ENCODE results near the gene ACAA1. TPM values are rescaled to one million over a fixed set of nuclear protein-coding genes. Genes with fewer than 3 reads are reported as not detected.

The ACAA1 gene
- total and polyA plus RNA-seq, 9 of the 15 experiments (the other 6 are each of a cell fraction or from before 2014, with no cell fraction given), result 4.0 to 88.9 (median 57.2) TPM

DNA sequence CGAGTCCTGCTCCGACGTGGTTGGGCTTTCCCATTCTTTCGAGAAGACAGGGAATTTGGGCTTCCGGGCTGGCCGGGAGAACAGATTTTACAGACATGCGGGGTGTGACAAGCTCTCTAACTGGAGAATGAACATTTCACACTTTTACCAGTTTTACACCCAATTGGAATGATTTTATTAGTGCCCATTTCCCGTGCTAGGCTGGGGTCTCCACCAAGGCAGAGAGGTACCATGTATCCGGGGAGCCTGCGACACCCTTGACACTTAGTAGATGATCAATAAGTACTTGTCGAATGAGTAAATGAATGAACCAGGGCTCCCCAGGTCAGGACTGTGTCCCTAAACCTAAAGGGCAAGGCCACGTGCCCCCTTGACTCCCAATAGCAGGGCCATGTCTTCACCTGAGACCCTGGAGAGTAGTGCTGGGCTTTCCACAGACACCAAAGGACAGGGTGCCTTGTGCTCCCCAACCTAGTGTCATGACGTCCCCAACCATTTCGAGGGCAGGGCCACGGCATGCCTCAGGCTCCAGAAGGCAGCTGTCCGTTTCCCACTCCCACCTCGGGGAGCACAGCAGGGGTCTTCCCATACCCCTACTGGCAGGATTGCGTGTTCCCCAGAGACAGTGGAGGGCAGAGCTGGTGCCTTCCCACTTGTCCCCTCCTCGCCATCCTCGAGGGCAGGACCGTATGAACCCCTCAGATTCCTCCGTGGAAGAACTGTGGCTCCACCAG lies 855 bp upstream of the ACAA1 start (continued):
- TF ChIP-seq HMG20B (CRISPR knock-in tag; IDR thresholded peaks at IDR 0.05) (no peak), ETV1 (tag; conservative IDR thresholded peaks at IDR 0.05; ENCODE audit: low read depth) (no peak)

- DNase-seq (ENCODE audit: extremely low read depth in 1 of 4, low spot score in 3 of 4) (peak; percentile 46 to 57 (median 55)), FAIRE-seq (peak; percentile 26), ATAC-seq (peak; percentile 5)
- in situ Hi-C loops (cut with MboI), result loop anchor here (10.0 kb wide), 2 partner anchors 208 to 338 kb away; partner anchors contain the start of gene XYLB
- Histone ChIP-seq H3K4me1 (replicated peaks in 1 of 2; ENCODE audit: control insufficient read depth in 2 of 2, insufficient read depth in 2 of 2, low read length in 2 of 2) (peaks cover 18 to 33% of the 10 kb centered on the region in 2 experiments; a peak in 4 of 5 replicates), H4K20me1 (replicated peaks; ENCODE audit: control insufficient read depth, insufficient read depth, low read length) (peaks cover 4% of the 10 kb centered on the region; the same call in 1 of the 2 replicates), H3K36me3 (ENCODE audit: control insufficient read depth, insufficient read depth, low read length) (peaks cover 59% of the 10 kb centered on the region), H2AFZ (ENCODE audit: low read depth, low read length) (peak overlapping the region; percentile 88), H3K9me3 (replicated peaks; ENCODE audit: control insufficient read depth, insufficient read depth, low read depth, low read length) (no peaks in the 10 kb centered on the region), H3K79me2 (ENCODE audit: control insufficient read depth, insufficient read depth, low read length) (peaks cover 43% of the 10 kb centered on the region), H3K4me3 (peak overlapping the region; percentile 90), H3K4me2 (ENCODE audit: insufficient read depth, low read length) (peak overlapping the region; percentile 88), H3K27me3 (ENCODE audit: control insufficient read depth in 2 of 2, insufficient read depth in 2 of 2, low read length in 2 of 2) (no peaks in the 10 kb centered on the region; a peak in 1 of 5 replicates), H3K9ac (ENCODE audit: insufficient read depth in 1 of 2, low read depth in 2 of 2, low read length in 2 of 2) (peak overlapping the region; percentile 77 to 97), H3K27ac (ENCODE audit: extremely low read depth, low read depth, low read length) (peak overlapping the region; percentile 66), H3K9me1 (ENCODE audit: control insufficient read depth, insufficient read depth, low read length) (no peaks in the 10 kb centered on the region)
- ChIA-PET POLR2A (interaction anchor here (0.7 to 5.0 kb wide), 10 partner anchors 10 to 223 kb away, joined by 3 to 55 read pairs (median 4); partner anchors contain the start of gene OXSR1), CTCF (ENCODE audit: low intra/inter-chr PET ratio) (no interaction called here)
- no TSS peak for BruUV-seq (replicated peaks)
- under 1% methylated on average over 20 of the region's 20 CpGs for WGBS (ENCODE audit: insufficient coverage, low coverage, missing lambda C conversion rate)
- intact Hi-C loops (cut with micrococcal nuclease), result loop anchor here (5.0 to 10.0 kb wide), 5 partner anchors 88 to 518 kb away; partner anchors contain the start of gene XYLB
- TF ChIP-seq PCBP1 (IDR thresholded peaks at IDR 0.05; ENCODE audit: low read depth, low read length, poor library complexity, severe bottlenecking) (no peak), ATF1 (CRISPR knock-in tag; IDR thresholded peaks at IDR 0.05) (no peak), ATF1 (tag; IDR thresholded peaks at IDR 0.05) (no peak), CREB1 (IDR thresholded peaks at IDR 0.05) (no peak), CREB1 (CRISPR knock-in tag; IDR thresholded peaks at IDR 0.05) (no peak), DACH1 (IDR thresholded peaks at IDR 0.05; ENCODE audit: partially characterized antibody) (peak; percentile 53), RAD51 (IDR thresholded peaks at IDR 0.05; ENCODE audit: borderline replicate concordance, low read depth) (no peak), MAFG (tag; conservative IDR thresholded peaks at IDR 0.05) (no peak), NKRF (IDR thresholded peaks at IDR 0.05; ENCODE audit: borderline replicate concordance) (no peak), NCOA6 (IDR thresholded peaks at IDR 0.05) (0 out of 2 replicates have a peak, but pooled peaks have one; percentile 60), ZNF586 (CRISPR knock-in tag; conservative IDR thresholded peaks at IDR 0.05) (no peak), SIRT6 (IDR thresholded peaks at IDR 0.05; ENCODE audit: low read depth, low read length) (no peak), ZNF316 (IDR thresholded peaks at IDR 0.05) (no peak)
- TF ChIP-seq, protein P1, sequence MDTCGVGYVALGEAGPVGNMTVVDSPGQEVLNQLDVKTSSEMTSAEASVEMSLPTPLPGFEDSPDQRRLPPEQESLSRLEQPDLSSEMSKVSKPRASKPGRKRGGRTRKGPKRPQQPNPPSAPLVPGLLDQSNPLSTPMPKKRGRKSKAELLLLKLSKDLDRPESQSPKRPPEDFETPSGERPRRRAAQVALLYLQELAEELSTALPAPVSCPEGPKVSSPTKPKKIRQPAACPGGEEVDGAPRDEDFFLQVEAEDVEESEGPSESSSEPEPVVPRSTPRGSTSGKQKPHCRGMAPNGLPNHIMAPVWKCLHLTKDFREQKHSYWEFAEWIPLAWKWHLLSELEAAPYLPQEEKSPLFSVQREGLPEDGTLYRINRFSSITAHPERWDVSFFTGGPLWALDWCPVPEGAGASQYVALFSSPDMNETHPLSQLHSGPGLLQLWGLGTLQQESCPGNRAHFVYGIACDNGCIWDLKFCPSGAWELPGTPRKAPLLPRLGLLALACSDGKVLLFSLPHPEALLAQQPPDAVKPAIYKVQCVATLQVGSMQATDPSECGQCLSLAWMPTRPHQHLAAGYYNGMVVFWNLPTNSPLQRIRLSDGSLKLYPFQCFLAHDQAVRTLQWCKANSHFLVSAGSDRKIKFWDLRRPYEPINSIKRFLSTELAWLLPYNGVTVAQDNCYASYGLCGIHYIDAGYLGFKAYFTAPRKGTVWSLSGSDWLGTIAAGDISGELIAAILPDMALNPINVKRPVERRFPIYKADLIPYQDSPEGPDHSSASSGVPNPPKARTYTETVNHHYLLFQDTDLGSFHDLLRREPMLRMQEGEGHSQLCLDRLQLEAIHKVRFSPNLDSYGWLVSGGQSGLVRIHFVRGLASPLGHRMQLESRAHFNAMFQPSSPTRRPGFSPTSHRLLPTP (IDR thresholded peaks at IDR 0.05; ENCODE audit: borderline replicate concordance, extremely low read depth, insufficient read length), result no peak
Measured at GRCh38 chr3:38136393-38136776, 542 bp downstream of the ACAA1 start.

All from K562 (cell line).